IPS DF 4.7 (cell line): ENCODE data around the gene ABI3BP.

Experiments used
- DNase-seq: peaks from one replicate; pipeline ENCODE4 v3.0.0-alpha.2; 2013; ENCODE audit warnings: low spot score; ENCODE audit errors: extremely low read depth

Gene ABI3BP

DNA sequence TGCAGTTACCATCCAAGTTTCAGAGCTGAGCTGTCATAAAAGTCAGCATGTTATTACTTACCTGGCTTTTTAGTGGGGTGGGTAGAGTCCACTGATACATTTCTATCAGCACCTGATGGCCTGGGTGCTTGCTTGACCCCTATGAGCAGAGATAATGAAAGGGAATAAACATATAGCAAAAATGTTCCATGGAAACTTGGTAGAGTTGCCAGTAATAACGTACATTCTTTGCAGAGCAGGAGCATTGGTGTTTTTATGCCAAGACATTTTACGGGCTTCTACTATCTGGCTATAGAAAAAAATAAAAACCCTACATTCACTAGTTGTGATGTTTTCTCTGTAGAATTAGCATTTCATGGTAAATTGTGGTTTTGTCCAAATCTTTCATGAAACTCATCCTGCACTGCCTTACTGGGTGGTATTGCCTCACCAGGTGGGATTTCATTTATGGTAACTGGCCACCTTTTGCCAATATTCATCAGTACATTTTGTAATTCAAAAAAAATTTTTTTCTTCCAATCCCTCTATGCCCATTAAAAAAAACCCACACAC lies 213.1 kb downstream of the ABI3BP start:
- DNase-seq: no peak

DNA sequence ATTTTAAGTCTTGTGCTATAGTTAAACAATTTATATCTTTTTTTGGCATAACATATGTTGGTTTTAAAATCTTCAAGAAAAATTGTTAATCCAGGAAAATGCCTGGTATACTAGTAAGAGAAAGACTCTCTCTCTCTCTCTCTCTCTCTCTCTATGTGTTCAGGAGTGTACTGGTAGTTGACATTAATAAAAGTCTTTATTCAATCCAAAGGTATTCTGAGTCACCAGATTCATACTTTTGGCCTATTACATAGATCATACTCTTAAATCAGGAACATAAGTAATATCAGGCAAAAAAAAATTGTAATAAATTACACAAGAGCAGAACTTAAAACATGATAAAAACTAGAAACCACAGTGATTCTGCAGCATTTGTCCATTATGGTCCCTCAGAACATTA lies 213.7 kb downstream of the ABI3BP start:
- DNase-seq: no peak

DNA sequence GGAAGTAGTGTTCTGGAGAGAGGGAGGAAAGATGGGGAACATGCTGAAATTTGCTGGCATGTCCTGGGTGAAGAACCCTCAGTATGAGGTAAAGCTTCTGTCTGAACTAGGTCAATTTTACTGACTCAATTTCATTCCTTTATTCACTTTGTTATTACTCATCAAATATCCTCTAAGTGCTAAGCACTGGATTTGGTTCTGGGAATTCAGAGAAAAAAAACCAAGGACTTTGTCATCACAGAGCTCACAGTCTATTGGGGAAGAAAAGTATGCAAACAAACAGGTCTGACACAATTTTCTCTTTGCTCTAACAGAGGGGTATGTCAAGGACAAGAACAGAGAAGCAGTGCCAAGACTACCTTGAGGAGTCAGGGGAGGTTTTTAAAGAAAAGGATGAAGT lies 215.9 kb downstream of the ABI3BP start:
- DNase-seq: no peak

DNA sequence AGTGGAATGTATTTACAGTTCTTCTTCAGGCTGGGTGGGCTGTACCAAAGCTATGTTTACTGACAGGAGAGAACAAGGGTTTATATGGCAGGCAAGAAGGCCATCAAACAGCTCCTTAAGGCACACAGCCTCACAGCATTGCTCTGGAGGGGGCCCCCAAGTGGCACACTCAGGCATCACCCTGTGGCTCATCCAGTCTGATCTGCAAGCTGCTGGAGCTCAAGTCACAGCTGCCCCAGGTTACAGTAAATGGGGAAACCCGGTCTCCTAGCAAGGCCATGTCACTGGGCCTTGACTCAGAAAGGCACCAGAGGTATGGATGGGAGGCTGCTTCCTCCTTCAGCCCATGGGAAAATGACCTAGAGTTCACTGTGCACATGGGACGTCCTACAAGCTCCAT lies 216.5 kb downstream of the ABI3BP start:
- DNase-seq: no peak

DNA sequence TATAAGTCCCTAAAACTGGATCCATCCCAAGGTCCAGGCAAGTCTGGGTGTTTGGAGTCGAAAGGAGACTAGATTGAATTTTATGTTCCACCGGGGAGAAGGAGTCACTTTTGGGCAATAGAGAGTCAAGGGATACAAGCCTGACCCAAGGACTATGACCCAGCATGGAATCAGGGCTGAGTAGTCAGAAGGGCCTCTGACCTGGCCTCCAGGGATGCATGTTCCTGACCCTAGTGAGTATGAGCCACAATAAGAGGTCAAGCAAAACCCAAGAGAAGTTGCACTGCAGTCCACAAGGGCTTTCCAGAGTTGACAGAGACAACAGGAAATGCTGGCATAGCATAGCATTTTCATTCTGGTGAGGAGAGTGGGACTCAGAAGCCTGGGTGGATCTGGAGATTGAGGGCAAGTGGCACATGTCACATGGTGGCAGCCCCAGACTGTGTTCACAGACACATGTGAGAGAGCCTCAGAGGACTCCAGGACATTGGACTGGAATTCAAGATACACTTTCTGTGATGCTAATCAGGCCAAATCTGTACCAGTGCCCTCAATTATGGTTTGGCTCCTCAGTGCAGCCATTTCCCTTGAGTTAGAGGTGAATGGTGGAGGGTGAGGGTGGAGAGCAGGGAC lies 217.0 kb downstream of the ABI3BP start:
- DNase-seq: no peak

DNA sequence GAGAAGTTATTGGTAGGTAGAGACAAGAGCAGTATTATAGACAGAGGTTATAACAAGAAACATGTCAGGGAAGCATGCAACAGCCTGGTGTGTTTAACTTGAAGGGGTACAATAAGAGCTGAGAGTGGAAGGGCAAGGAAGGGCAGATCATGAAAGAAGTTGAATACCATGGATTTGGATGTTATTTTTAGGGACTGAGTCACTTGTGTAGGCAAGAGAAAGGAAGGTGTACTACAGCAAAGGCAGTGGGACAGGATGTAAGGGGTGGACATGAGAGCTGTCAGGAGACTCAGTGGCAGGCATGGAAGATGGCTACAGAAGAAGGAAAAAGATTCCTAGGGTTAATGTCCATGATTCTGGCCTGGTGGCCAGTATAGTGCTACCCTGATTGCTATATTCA lies 217.6 kb downstream of the ABI3BP start:
- DNase-seq: no peak

DNA sequence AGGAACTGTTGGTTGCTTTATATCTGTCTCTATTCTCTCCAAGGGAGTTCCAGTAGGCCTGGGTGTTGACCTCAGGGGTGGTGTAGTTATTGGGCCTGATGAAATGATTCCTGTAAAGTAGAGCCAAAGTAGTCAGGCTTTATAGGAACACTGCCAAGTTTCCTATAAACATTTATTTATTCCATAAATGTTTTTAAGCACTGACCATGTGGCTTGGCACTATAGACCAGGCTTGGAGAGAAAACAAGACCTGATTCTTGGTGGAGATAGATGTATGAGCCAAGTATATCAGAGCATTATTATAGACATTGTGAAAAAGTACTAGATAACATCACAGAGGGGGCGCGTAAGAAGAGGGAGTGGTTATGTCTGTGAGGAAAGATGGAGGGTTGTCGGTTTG lies 218.0 kb downstream of the ABI3BP start:
- no peak for DNase-seq

DNA sequence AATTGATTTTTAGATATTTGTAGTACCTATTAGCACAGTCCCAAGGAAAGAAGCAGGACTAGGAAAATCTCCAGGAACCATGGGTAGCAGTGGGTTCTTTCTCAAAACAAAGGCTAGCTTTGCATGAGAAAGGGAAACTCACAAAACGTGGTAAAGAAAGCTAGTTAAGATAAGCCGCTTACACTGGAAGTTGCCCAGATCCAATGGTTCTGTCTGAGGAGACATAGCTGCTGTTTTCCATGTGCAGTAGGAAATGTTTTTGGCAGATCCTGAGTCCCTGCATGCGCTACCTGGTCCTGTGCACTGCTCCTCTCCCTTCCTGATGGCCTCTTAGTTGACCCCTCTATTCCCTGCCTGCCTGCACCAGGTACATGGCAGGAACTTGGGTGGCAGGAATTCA lies 223.5 kb downstream of the ABI3BP start:
- peak; percentile 16 for DNase-seq

DNA sequence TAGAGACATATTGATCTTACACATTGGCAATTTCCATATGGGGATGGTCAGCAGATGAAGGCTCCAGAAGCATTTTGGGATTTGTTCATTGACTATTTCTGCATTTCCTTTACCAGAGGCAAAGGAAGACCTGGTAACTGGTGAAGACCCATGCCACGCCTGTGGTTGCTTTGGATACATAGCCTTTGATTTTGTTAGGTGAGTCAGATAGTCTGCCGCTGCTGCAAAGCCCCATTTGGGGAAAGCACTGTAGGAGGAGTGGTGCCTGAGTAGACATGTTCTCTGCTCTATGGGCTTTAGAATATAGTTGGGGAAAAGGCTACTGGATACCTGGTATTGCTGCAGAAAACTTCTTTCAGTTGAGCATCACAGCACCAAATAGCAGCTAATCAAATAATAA lies 227.2 kb downstream of the ABI3BP start:
- DNase-seq: no peak

DNA sequence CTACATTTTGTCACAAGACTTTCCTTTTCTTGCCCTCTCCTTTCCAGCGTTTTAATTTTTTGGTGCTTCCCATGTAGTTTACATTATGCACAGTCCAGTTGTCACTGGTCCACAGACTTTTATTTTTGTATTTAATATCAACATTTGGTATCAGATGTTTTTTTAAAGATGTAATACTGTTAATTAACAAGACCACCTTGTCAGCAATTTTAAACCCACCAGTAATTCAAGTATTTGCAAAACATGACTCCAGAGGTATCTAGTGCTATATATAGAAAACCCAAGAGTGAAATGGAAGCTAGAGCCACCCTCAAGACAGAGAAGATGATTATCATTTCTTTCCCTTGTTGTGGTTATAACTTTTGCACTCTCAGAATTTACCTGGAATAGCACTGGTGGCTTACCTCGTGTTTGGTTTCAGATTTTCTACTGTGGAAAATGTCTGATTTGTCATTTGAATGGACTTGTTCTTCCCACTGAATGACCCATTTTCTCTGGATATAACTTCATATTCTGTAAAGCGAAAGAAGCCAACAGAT lies 227.7 kb downstream of the ABI3BP start:
- DNase-seq: no peak

DNA sequence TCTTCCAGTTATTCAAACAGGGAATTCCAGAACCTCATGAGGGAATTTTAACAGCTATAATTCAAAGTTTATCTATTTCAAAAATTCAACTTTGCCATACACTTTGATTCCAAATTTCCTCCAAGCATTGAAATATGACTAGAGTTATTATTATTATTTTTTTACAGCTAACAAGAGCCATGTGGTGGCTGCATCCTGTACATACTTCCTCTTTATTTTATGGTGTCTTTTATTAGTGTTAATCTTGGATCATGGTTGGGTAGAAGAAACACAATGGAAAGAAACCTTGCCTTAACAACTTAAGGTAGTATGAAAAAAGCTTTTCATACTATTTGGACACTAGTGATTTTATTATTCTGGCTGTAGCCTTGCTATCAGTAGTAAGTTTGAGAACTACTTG lies 231.3 kb downstream of the ABI3BP start:
- DNase-seq: no peak

DNA sequence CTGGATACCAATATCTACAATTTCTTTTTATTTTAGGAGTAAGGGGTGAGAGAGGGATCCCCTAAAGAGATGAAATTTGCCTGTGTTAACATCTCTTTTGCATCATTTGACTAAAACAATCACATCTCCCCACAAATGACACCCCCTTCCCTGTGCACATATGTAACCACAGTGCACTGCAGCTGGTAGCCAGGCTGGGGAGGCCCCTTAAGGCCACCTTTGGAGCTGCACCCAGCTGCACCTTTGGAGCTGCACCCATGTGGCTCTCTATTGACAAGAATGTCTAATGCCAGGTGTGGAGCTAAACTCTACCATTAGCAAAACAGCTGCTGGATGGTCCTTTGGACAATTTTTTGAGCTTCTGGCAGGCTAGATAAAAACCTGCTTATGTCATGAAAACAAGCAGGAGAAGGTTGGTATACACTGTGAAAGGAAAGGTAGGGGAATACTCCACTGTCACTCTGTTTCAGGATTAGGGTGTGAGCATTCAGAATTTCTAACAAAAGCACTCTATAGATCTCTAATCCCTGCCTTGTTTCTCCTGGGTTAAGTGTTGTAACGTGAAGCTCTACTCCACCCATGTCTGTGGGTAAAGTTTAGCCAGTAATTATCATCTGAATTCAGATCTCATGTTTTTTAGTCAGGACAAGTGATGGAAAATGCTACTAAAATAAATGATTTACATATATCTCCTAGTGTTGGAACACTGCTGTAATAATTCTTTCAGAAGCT lies 231.8 kb downstream of the ABI3BP start:
- DNase-seq: no peak

DNA sequence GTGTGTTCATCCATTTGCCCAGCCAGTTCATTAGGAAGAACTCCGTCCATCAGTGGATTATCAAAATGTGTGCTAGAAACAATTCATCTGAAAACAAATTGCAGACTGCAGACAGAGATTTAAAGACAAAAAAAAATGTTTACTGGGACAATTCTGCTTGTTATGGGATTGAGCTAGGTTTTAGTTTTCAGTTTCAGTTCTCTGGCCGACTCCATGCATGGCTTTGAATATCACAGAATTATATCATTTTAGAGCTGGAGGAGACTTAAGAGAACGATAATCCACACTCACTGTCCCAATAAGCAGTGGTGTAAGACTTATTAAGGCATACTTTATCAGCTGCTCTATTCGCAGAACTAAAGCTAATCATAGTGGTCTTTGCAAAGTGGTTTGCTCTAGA lies 232.8 kb downstream of the ABI3BP start:
- no peak for DNase-seq

DNA sequence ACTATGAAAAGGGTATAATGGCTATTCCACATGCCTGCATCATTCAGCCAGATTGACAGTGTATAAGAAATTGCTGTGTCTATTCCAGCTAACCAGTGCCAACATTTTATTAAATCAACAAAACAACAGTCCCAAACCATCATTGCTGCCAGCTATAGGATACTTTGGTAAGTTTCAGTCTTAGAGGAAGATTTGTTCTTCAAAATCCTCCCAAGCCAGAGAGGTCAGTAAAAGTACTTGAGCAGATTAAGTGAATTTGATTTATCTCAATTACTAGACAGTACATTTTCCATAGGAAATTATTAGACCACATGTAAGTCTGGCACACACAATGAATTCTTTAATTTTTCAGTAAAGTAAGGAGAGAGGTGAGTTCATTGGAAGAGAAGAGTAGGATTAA lies 233.3 kb downstream of the ABI3BP start:
- no peak for DNase-seq

DNA sequence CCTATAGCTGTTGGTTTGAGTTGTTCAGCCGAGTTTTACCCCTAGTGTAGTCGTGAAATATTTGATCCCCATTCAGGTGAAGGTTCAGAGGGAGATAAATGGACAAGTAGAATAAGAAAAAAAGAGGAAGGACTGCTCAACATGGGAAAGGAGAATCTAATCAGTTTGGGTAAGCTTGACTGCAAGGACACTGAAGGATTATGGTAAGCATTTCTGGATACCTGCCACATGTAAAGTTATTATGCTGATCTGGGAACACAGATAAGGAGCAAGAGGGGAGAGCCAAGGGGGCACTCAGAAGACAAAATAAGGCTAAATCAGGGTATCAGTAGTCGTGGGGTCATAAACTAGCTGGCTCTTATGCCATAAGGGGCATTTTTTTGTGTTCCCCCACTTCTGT lies 234.1 kb downstream of the ABI3BP start:
- no peak for DNase-seq

DNA sequence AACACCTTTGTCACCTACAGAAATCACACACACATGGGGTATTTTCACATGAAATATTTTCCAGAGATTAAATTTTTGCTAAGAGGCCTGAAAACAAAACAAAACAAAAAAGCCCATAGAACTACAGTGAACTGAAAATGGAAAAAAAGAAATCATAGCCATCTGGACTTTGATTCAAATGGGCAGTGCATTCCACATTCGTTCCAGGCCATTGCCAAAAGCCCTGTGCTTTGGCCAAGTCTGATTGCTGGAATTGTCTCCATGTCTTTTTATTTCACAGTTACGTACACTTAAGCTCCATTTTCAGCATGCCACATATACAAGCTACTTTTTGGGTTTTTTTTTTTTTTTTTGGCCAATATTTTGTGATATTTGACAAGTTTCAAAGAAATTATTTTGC lies 236.8 kb downstream of the ABI3BP start:
- DNase-seq: no peak

DNA sequence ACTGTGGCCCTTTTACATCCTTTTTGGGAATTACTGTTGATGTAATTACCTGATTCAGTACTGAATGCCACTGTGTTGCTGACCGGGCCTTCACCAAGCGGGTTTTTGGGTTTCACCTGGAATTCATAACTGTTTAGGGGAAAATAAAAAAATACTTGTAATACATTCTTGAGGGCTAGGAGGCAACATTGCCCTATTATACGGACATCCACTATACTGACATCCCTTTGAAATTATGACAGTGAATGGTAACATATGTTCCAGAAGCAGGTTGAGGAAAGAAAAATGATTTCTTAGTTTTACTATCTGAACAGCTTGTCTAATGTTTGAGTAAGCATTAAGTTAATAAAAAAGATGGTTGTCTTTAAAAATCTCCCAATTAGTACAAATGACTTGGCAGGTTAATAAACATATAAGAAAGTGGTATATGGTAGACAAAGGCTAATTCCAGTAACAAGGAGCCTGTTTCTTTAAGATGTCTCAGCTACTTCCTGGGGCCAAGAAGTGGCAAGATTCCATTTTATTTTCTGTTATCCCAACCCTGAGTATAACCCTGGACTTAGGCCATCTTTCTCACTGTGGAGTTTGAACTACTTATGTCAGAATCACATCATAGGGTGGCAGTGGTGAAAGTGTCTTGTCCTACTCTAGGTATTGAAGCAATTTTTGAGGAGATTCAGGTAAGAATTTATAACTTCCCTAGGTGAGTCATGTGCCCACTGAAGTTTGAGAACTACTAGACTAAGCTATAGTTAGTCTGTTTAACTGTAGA lies 238.5 kb downstream of the ABI3BP start:
- DNase-seq: no peak

DNA sequence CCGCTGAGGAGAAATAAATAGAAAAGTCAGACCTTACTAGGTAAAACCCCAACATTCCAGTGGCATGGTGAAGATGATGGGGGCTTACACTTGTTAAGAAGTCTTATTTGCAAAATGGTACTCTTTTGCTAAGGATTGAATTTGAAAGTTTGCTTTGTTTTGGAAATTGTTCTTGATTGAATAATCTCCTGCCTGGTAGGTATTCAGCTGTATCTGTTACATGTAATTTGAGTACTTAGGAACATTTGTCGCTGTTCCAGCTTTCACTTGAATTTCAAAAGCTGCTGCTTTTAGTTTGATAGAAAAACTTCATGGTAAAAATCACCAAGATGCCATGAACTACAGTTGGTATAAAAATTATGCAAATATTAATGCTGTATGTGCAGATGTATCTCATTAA lies 239.4 kb downstream of the ABI3BP start:
- DNase-seq: no peak

DNA sequence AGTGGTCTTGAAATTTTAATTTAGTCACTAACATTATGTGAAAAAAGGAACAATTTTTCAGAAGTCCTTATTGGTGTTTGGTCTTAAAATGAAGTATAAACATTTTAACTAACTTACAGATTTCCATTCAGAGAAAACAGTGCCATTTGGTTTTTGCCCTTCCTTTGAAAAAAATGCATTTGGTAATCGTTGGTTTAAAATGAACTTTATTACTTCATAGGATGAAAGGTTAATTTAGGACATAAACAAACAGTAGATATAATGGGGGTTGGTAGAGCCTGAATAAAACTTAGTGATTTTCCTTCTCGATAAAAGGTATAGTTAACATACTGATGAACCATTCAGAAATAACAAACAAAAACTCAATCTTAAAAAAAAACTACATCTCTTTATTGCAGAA lies 244.3 kb downstream of the ABI3BP start:
- no peak for DNase-seq

DNA sequence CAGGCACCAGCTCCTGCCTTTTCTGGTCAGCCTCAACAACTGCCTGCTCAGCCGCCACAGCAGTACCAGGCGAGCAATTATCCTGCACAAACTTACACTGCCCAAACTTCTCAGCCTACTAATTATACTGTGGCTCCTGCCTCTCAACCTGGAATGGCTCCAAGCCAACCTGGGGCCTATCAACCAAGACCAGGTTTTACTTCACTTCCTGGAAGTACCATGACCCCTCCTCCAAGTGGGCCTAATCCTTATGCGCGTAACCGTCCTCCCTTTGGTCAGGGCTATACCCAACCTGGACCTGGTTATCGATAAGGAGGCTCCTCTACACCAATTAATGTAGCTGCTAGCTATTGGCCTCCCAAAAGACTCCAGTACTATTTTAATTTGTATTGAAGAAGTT lies 245.0 kb downstream of the ABI3BP start:
- no peak for DNase-seq

DNA sequence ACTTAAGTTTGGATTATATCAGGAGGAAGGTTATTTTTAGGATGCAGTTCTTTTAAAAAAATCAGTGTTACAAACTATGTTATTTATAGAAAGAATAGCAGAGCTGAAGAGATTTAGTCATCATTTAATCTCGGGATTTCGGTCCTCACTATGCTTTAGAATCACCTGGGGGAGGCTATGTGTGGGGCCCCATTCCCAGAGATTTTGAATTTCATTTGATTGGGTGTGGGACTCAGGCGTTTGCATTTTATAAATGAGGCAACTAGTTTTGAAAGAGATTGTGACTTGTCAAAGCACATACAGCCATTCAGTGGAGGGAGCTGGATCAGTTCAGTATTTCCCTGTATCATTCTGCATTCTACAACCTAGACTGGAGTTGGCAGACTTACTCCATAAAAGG lies 247.1 kb downstream of the ABI3BP start:
- DNase-seq: no peak

DNA sequence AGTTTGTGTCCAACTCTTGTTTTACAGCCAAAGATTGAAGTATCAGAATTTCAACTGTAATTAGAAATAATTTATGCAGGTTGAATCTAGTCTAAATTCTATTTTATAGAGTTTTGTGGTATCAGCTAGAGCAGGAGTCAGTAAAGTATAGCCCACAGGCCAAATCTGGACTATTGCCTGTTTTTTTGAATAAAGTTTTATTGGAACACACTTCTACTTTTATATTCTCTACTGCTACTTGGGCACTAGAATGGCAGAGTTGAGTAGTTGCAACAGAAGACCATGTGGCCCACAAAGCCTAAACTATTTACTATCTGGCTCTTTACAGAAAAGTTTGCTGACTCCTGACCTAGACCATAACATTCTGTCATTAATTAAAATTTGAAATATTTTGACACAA lies 247.6 kb downstream of the ABI3BP start:
- DNase-seq: no peak
